Cardiac muscle cell (in vitro differentiated cells and primary cell): Measurements from ENCODE around the gene CNTNAP2. TPM values are rescaled to one million over a fixed set of nuclear protein-coding genes. Genes with fewer than 3 reads are reported as not detected.
"Not testable (repeated sequence)": the region's sequence is repeated elsewhere in the genome, so short reads cannot be mapped to it uniquely, and the experiment has no call there.

Experiments
- DNase-seq, 2 donors: peaks; one replicate each; pipeline versions ENCODE4 v3.0.0 to v3.0.0-alpha.2; 2010 to 2017; ENCODE audit warnings: low read depth in 1 of 2, low spot score in 1 of 2
- H3K27ac ChIP-seq: fragments of 200-600 bp; sonication (generic); 2 replicates; pipeline ENCODE4 v1.5.1; 2016
- H3K27me3 ChIP-seq: fragments of 200-600 bp; sonication (generic); 2 replicates; pipeline ENCODE4 v1.6.0; 2016; ENCODE audit warnings: control low read depth
- H3K36me3 ChIP-seq: fragments of 200-600 bp; sonication (generic); 2 replicates; pipeline ENCODE4 v1.5.1; 2016; ENCODE audit warnings: control low read depth
- H3K4me1 ChIP-seq: fragments of 200-600 bp; sonication (generic); 2 replicates; pipeline ENCODE4 v1.8.1; 2017; ENCODE audit warnings: low read depth, mild to moderate bottlenecking, mixed run types
- H3K4me3 ChIP-seq: fragments of 200-600 bp; sonication (generic); 2 replicates; pipeline ENCODE4 v1.5.1; 2016; ENCODE audit warnings: mild to moderate bottlenecking
- H3K9me3 ChIP-seq: fragments of 200-600 bp; sonication (generic); 2 replicates; pipeline ENCODE4 v1.5.1; 2017; ENCODE audit warnings: low read depth, mild to moderate bottlenecking, control low read depth
- CTCF ChIP-seq: IDR thresholded peaks from 2 replicates; pipeline ENCODE4 v1.5.1; 2012; ENCODE audit warnings: low read depth, mild to moderate bottlenecking, low read length
- polyA plus RNA-seq: library from polyadenylated mRNA; unstranded; fragments of >200 nt; fragmentation: Nextera tagmentation; extraction: Ambion mirVana; gene quantifications from 2 replicates; pipeline ENCODE4 v1.2.1, GENCODE V29; 2016
- total RNA-seq: library from RNA; depleted of rRNA; stranded (reverse); fragments of >200 nt; gene quantifications from 2 replicates; pipeline ENCODE4 v1.2.3, GENCODE V29; 2016

The CNTNAP2 gene
- total and polyA plus RNA-seq, 2 experiments from 2014 or later: 4.8 to 5.1 TPM

- TF ChIP-seq CTCF: no peak
- Histone ChIP-seq H3K27me3 (no peaks in the 10 kb centered on the region), H3K9me3 (no peaks in the 10 kb centered on the region), H3K36me3 (no peaks in the 10 kb centered on the region), H3K4me3 (no peak overlapping the region), H3K4me1 (no peaks in the 10 kb centered on the region), H3K27ac (no peak overlapping the region)
- no peak for DNase-seq
These were observed 2180.5 kb downstream of the CNTNAP2 start for GRCh38 chr7:148296994-148297644.

DNA sequence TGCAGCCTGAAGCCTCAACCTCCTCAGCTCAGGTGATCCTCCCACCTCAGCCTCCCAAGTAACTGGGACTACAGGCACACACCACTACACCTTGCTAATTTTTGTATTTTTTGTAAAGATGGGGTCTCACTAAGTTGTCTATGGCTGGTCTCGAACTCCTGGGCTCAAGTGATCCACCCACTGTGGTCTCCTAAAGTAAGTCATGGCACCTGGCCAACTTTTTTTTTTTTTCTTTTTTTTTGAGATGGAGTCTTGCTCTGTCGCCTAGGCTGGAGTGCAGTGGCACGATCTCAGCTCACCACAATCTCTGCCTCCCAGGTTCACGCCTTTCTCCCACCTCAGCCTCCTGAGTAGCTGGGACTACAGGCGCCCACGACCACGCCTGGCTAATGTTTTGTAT is 2182.2 kb downstream of the CNTNAP2 start:
- DNase-seq, H3K27me3 ChIP-seq, H3K36me3 ChIP-seq, H3K4me1 ChIP-seq, H3K27ac ChIP-seq, H3K4me3 ChIP-seq, H3K9me3 ChIP-seq: not testable (repeated sequence)

DNA sequence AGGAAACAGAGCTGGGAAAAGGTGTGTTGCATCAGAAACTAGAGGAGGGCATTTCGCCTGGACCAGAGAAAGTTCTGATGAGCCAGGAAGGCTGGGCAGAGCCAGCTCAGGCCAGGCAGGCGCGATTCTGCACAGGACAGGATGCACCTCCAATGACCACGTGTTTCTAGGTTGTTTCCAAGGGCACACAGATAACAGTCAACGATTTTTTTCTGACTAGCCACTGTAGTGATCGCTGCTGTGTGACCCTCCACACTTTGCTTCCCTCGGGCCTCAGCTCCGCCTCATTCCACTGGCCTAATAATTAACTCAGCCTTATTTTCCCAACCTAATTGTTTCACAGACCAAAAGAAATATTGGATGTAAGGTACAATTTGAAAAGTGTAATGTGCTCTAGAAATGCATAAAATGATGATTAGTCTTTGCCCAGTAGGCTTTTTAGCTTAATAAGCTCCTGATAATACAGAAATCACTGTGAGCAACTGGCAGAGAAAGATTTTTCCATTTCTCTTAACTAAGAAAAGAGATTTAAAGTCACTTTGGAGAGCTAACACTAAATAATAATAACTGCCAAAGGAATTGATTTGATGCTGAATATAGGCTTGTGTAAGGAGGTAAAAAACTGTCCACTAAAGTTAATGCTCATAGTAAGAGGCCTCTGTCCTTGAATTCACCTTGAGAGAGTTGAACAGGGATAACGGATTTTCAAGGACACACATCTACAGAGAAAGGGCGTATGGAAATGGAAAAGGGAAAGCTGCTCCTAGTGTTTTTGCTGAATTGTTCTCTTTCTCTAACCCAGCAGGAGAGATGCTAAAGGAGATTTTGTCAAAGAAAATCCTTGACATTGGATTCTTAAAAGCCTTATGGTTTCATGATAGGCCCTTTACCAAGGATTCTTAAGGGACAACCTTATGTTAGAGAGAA is 2183.0 kb downstream of the CNTNAP2 start:
- H3K27me3 ChIP-seq: no peaks in the 10 kb centered on the region
- no peak for TF ChIP-seq CTCF
- no peaks in the 10 kb centered on the region for H3K4me1 ChIP-seq
- H3K27ac ChIP-seq: no peak overlapping the region
- no peaks in the 10 kb centered on the region for H3K9me3 ChIP-seq
- no peak for DNase-seq
- H3K4me3 ChIP-seq: no peak overlapping the region
- H3K36me3 ChIP-seq: no peaks in the 10 kb centered on the region

DNA sequence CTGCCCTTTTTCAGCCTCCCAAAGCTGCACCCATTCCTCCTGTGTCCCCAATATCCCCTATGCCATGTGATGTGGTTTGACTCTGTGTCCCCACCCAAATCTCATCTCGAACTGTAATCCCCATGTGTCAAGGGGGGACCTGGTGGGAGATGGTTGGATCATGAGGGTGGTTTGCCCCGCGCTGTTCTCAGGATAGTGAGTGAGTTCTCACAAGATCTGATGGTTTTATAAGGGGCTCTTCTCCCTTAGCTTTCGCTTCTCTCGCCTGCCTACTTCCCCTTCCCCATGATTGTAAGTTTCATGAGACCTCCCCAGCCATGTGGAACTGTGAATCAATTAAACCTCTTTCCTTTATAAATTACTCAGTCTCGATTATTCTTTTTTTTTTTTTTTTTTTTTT is 2185.8 kb downstream of the CNTNAP2 start:
- not testable (repeated sequence) for H3K9me3 ChIP-seq, H3K36me3 ChIP-seq, H3K4me1 ChIP-seq, DNase-seq, H3K27ac ChIP-seq, H3K27me3 ChIP-seq, H3K4me3 ChIP-seq

- no peak overlapping the region for H3K27ac ChIP-seq
- no peaks in the 10 kb centered on the region for H3K27me3 ChIP-seq
- DNase-seq: peak in 1 of 2 donors; percentile 84
- H3K36me3 ChIP-seq: no peaks in the 10 kb centered on the region
- no peak for TF ChIP-seq CTCF
- no peaks in the 10 kb centered on the region for H3K9me3 ChIP-seq
- no peaks in the 10 kb centered on the region for H3K4me1 ChIP-seq
- H3K4me3 ChIP-seq: no peak overlapping the region
These were observed 2186.9 kb downstream of the CNTNAP2 start for GRCh38 chr7:148303295-148304082.

GRCh38 chr7:148304083-148304335 is 2187.4 kb downstream of the CNTNAP2 start:
- Histone ChIP-seq H3K4me3 (no peak overlapping the region), H3K27me3 (no peaks in the 10 kb centered on the region), H3K27ac (no peak overlapping the region), H3K4me1 (no peaks in the 10 kb centered on the region), H3K9me3 (no peaks in the 10 kb centered on the region), H3K36me3 (no peaks in the 10 kb centered on the region)
- no peak for DNase-seq
- no peak for TF ChIP-seq CTCF
